Measurements from ENCODE around the gene SBF2.
A peak's percentile ranks its signal among the peaks of the same experiment; 100 is the strongest.
"Not testable (repeated sequence)": the region's sequence is repeated elsewhere in the genome, so short reads cannot be mapped to it uniquely, and the experiment has no call there.

The SBF2 gene

DNA sequence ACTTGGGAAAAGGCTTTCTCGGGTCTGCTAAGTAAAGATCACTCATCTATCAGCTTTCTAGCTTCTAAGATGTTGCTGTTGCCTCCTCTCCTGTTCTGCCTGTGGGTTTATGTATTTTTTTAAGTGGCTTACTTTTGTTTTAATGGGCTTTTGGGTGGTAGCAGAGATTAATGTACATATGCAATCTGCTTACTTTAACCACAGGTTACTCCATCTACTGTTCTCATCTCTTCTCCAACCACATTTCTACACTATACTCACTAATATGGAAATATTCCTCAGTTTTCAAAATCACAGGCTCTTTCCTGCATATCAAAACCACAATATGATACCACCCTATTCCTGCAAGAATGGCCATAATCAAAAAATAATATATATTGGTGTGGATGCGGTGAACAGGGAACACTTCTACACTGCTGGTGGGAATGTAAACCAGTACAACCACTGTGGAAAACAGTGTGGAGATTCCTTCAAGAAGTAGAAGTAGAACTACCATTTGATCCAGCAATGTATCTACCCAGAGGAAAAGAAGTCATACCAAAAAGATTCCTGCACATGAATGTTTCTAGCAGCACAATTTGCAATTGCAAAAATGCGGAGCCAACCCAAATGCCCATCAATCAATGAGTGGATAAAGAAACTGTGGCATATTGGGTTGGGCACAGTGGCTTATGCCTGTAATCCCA is 341.4 kb downstream of the SBF2 start:
- H3K4me3 ChIP-seq (replicated peaks in 1 of 2; ENCODE audit: low read depth in 2 of 2, low read length in 2 of 2): no peak overlapping the region
- no peak for DNase-seq (ENCODE audit: low read depth in 2 of 2)

DNA sequence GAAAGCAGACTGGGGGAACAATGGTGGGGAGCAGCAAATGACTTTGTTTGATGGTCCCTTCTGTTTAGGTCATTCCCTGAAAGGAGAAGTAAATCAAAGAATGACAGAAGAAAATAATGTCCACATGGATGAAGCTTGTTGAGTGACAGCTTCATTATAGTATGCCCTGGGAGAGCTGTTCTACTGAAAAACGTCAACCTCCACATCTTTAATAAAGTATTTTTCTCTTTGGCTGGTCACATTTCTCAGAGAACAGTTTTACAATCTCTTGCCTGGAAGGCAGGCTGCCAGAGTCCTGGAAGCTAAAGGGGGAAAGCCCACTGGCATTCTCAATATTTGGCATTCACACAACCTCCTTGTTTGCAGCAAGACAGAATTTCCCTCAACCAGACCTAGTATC is 342.2 kb downstream of the SBF2 start:
- TF ChIP-seq, protein P1, sequence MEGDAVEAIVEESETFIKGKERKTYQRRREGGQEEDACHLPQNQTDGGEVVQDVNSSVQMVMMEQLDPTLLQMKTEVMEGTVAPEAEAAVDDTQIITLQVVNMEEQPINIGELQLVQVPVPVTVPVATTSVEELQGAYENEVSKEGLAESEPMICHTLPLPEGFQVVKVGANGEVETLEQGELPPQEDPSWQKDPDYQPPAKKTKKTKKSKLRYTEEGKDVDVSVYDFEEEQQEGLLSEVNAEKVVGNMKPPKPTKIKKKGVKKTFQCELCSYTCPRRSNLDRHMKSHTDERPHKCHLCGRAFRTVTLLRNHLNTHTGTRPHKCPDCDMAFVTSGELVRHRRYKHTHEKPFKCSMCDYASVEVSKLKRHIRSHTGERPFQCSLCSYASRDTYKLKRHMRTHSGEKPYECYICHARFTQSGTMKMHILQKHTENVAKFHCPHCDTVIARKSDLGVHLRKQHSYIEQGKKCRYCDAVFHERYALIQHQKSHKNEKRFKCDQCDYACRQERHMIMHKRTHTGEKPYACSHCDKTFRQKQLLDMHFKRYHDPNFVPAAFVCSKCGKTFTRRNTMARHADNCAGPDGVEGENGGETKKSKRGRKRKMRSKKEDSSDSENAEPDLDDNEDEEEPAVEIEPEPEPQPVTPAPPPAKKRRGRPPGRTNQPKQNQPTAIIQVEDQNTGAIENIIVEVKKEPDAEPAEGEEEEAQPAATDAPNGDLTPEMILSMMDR (IDR thresholded peaks at IDR 0.05; ENCODE audit: low read depth, low read length): no peak
- DNase-seq (ENCODE audit: low read depth in 2 of 2): peak in 1 of 2 donors; percentile 71
- no peak overlapping the region for H3K4me3 ChIP-seq (replicated peaks in 1 of 2; ENCODE audit: low read depth in 2 of 2, low read length in 2 of 2)

More for the DNA sequence above, 341.4 kb downstream of the SBF2 start:
- TF ChIP-seq, protein P1 (IDR thresholded peaks at IDR 0.05; ENCODE audit: low read depth, low read length): no peak

DNA sequence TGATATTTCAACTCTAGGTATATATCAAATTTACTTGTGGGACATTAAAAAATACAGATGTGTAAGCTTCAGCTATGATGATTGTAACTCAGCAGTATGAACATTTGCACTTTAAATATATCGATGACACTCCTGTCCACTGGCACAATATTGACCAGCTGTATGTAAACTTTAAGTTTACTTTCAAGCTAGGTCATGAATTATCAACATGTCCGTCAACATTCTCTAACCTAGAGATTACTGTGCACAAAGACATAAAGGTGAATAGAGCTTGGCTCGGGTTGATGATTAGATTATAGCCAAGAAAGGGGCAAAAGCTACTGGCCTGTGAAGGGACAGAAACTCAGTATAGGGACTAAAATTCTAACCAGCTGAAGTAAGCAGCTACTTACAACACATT is 343.6 kb downstream of the SBF2 start:
- DNase-seq (ENCODE audit: low read depth in 2 of 2): no peak
- no peak overlapping the region for H3K4me3 ChIP-seq (replicated peaks in 1 of 2; ENCODE audit: low read depth in 2 of 2, low read length in 2 of 2)
- TF ChIP-seq, protein P1 (IDR thresholded peaks at IDR 0.05; ENCODE audit: low read depth, low read length): no peak

DNA sequence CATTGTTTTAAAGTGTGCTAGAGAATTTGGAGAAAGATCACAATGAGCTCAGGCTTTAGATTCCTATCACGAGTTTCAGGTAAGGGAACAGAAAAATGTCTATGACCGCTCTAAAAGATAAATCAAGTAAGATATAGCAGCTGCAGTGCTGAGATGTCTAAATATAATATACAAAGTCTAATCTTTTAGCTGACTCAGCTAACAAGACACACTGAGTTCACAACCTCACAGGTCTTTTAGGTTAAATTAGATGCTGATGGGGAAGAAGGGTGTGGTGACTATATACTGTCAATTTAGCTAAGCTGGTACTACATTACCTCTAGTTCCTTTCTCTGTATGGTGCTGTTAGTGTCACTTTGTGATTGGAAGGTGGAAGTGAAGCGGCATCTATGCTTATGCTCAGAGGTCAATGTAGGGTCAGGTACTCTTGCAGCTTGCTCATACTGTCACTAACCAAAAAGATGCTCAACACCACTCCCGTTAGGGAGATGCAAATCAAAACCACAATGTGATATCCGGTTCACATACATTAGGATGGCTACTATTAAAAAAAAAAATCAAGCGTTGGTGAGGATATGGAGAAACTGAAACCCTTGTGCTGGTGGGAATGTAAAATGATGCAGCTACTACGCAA is 346.7 kb downstream of the SBF2 start:
- DNase-seq (ENCODE audit: low read depth in 2 of 2): no peak
- H3K4me3 ChIP-seq (replicated peaks in 1 of 2; ENCODE audit: low read depth in 2 of 2, low read length in 2 of 2): no peak overlapping the region
- TF ChIP-seq, protein P1 (IDR thresholded peaks at IDR 0.05; ENCODE audit: low read depth, low read length): no peak

DNA sequence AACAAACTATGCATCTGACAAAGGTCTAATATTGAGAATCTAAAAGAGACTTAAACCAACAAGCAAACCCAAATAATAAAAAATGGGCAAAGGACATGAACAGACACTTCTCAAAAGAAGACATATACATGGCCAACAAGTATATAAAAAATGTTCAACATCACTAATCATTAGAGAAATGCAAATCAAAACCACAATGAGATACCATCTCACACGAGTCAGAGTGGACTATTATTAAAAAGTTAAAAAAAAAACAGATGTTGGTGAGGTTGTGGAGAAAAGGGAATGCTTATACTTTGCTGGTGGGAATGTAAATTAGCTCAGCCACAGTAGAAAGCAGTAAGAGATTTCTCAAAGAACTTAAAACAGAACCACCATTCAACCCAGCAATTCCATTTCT is 348.3 kb downstream of the SBF2 start:
- not testable (repeated sequence) for DNase-seq (ENCODE audit: low read depth in 2 of 2); H3K4me3 ChIP-seq (replicated peaks in 1 of 2; ENCODE audit: low read depth in 2 of 2, low read length in 2 of 2)

DNA sequence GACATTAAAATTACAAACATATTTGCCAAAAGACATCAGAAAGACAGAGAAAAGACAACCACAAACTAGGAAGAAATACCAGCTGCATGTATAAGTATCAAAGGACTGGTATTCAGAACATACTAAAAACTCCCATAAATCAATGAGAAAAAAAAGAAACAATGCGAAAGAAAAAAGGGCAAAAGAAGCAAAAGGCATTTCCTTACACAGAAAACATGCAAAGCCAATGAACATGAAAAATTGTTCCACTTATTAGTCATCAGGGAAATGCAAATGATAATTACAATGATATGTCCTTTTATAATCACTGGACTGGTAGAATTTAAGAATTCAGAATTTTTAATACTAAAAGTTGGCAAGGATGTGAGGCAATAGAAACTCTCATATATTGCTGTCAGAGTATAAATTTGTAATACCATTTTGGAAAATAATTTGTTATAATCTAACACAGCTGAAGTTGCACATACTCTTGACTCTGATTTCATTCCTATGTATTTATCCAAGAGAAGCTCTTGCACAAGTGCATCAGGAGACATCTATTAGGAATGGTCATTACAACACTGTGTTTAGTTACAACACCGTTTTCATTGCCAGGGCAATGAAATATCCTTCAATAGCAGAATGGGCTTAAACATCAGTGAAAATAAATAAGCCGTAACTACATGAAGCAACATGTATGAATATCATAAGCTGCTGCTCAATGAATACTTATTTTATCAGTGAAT is 350.5 kb downstream of the SBF2 start:
- H3K4me3 ChIP-seq (replicated peaks in 1 of 2; ENCODE audit: low read depth in 2 of 2, low read length in 2 of 2): no peak overlapping the region
- TF ChIP-seq, protein P1 (IDR thresholded peaks at IDR 0.05; ENCODE audit: low read depth, low read length): no peak
- peak; percentile 95 to 98 for DNase-seq (ENCODE audit: low read depth in 2 of 2)

DNA sequence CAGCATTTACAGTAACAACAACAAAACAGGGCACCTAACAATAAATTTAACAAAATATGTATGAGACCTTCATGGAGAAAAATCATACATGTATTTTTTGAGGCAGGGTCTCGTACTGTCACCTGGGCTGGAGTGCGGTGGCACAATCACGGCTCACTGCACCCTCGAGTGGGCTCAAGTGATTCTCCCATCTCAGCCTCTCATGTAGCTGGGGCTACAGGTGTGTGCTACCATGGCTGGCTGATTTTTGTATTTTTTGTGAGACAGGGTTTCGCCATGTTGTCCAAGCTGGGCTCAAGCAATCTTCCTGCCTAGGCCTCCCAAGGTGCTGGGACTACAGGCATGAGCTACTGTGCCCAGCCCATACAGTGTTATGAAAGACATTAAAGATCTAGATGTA is 352.0 kb downstream of the SBF2 start:
- no peak overlapping the region for H3K4me3 ChIP-seq (replicated peaks in 1 of 2; ENCODE audit: low read depth in 2 of 2, low read length in 2 of 2)
- TF ChIP-seq, protein P1 (IDR thresholded peaks at IDR 0.05; ENCODE audit: low read depth, low read length): no peak
- DNase-seq (ENCODE audit: low read depth in 2 of 2): no peak

DNA sequence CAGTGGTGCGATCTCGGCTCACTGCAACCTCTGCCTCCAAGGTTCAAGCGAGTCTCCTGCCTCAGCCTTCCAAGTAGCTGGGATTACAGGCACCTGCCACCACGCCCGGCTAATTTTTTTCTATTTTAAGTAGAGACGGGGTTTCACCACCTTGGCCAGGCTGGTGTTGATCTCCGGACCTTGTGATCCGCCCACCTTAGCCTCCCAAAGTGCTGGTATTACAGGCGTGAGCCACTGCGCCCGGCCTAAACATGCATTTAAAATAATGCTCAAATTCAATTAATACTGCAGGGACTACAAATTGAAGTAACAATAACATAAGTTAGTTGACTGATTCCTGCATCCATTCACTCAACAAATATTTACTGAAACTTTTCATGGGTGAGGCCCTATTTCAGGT is 354.9 kb downstream of the SBF2 start:
- not testable (repeated sequence) for DNase-seq (ENCODE audit: low read depth in 2 of 2); H3K4me3 ChIP-seq (replicated peaks in 1 of 2; ENCODE audit: low read depth in 2 of 2, low read length in 2 of 2)

Measured in cardiac fibroblast (primary cell).